ENCODE results near the gene BMAL1.

BMAL1 gene

DNA sequence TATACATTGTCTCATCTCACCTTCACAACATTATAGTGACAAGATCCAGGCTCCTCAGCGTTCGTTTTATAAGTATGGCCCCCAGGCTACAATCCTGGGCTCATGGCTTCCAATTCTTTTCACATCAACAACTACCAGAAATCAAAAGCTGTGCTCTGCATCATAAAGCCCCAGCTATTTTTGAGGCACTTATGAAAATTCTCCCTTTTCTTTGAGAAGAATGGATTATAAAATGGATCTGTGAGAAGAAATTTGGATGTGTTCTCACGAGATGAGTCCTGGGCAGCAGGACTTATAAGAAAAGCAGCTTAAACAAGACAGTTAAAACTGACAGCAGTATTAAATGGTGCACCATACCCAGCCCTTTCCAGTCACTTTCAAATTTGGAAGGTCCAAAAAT, 105.2 kb downstream of the BMAL1 start:
- Histone ChIP-seq H3K4me2 (ENCODE audit: insufficient read depth, low read length) (no peak overlapping the region), H3K27me3 (ENCODE audit: insufficient read depth, low read length, poor library complexity) (no peaks in the 10 kb centered on the region), H3K36me3 (ENCODE audit: insufficient read depth, low read length) (peaks cover 80% of the 10 kb centered on the region), H3K4me1 (ENCODE audit: insufficient read depth, low read length) (no peaks in the 10 kb centered on the region), H3K9ac (ENCODE audit: low read depth, low read length) (no peak overlapping the region), H2AFZ (ENCODE audit: low read depth, low read length) (no peak overlapping the region), H3K4me3 (ENCODE audit: low read depth in 1 of 2, low read length in 2 of 2) (no peak overlapping the region), H3K27ac (ENCODE audit: low read length) (no peak overlapping the region), H3K79me2 (ENCODE audit: insufficient read depth, low read length) (no peaks in the 10 kb centered on the region), H3K9me3 (ENCODE audit: insufficient read depth, low read length, severe bottlenecking) (no peaks in the 10 kb centered on the region), H4K20me1 (ENCODE audit: insufficient read depth, low read length) (no peaks in the 10 kb centered on the region)
- TF ChIP-seq, protein P1, sequence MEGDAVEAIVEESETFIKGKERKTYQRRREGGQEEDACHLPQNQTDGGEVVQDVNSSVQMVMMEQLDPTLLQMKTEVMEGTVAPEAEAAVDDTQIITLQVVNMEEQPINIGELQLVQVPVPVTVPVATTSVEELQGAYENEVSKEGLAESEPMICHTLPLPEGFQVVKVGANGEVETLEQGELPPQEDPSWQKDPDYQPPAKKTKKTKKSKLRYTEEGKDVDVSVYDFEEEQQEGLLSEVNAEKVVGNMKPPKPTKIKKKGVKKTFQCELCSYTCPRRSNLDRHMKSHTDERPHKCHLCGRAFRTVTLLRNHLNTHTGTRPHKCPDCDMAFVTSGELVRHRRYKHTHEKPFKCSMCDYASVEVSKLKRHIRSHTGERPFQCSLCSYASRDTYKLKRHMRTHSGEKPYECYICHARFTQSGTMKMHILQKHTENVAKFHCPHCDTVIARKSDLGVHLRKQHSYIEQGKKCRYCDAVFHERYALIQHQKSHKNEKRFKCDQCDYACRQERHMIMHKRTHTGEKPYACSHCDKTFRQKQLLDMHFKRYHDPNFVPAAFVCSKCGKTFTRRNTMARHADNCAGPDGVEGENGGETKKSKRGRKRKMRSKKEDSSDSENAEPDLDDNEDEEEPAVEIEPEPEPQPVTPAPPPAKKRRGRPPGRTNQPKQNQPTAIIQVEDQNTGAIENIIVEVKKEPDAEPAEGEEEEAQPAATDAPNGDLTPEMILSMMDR (IDR thresholded peaks at IDR 0.05; ENCODE audit: borderline replicate concordance, extremely low read depth, low read length, poor library complexity, severe bottlenecking) = no peak
- no peak for TF ChIP-seq EZH2 (IDR thresholded peaks at IDR 0.05; ENCODE audit: borderline replicate concordance, low read depth, low read length, severe bottlenecking)
- ATAC-seq (ENCODE audit: insufficient read depth, low read depth) = no peak
- no peak for DNase-seq

DNA sequence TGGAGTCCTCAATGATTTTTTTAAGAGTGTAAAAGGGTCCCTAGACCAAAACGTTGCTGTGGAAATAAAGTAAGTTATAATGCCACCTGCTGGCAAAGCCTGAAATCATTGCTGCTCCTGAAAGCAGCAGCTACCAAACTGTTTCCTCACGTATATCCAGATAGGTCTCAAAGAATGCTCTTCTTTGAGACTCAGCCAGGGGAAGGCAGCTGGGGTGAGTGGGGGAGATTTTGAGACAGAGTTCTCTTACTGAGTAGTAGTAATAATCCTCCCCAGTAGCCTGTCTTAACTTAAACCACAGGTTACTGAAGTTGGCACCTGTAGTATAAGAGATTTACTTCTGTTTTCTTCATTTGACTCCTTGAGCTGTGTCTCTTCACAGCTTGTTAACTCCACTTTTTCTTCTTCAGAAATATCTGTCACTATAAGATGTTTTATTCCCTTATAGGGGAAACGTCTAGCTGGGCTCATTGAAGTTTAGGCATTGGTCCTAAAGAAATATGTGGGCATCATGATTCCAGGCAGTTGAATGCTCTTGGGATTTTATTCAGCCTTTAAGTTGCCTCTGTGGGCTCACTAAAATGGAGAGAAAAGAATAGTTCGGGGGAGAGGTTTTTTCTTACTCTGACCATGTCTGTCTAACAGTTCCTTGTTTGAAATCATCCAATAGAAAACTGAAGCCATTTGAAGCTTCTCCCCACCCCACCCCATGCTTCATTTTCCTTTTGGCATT, 107.5 kb downstream of the BMAL1 start:
- no peaks in the 10 kb centered on the region for H3K9me3 ChIP-seq (ENCODE audit: insufficient read depth, low read length, severe bottlenecking)
- no peaks in the 10 kb centered on the region for H3K79me2 ChIP-seq (ENCODE audit: insufficient read depth, low read length)
- H4K20me1 ChIP-seq (ENCODE audit: insufficient read depth, low read length) = no peaks in the 10 kb centered on the region
- ATAC-seq (ENCODE audit: insufficient read depth, low read depth) = peak; percentile 81
- no peak overlapping the region for H3K4me3 ChIP-seq (ENCODE audit: low read depth in 1 of 2, low read length in 2 of 2)
- peaks cover 81% of the 10 kb centered on the region for H3K36me3 ChIP-seq (ENCODE audit: insufficient read depth, low read length)
- TF ChIP-seq, protein P1 (IDR thresholded peaks at IDR 0.05; ENCODE audit: borderline replicate concordance, extremely low read depth, low read length, poor library complexity, severe bottlenecking) = peak; percentile 80
- TF ChIP-seq EZH2 (IDR thresholded peaks at IDR 0.05; ENCODE audit: borderline replicate concordance, low read depth, low read length, severe bottlenecking) = no peak
- H3K4me1 ChIP-seq (ENCODE audit: insufficient read depth, low read length) = no peaks in the 10 kb centered on the region
- H2AFZ ChIP-seq (ENCODE audit: low read depth, low read length) = no peak overlapping the region
- H3K4me2 ChIP-seq (ENCODE audit: insufficient read depth, low read length) = no peak overlapping the region
- no peak overlapping the region for H3K9ac ChIP-seq (ENCODE audit: low read depth, low read length)
- H3K27me3 ChIP-seq (ENCODE audit: insufficient read depth, low read length, poor library complexity) = no peaks in the 10 kb centered on the region
- DNase-seq = peak; percentile 51
- H3K27ac ChIP-seq (ENCODE audit: low read length) = no peak overlapping the region

DNA sequence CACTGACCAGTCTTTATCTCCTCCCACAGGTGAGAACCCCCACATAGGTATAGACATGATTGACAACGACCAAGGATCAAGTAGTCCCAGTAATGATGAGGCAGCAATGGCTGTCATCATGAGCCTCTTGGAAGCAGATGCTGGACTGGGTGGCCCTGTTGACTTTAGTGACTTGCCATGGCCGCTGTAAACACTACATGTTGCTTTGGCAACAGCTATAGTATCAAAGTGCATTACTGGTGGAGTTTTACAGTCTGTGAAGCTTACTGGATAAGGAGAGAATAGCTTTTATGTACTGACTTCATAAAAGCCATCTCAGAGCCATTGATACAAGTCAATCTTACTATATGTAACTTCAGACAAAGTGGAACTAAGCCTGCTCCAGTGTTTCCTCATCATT, 109.0 kb downstream of the BMAL1 start:
- Histone ChIP-seq H3K4me2 (ENCODE audit: insufficient read depth, low read length) (no peak overlapping the region), H3K27ac (ENCODE audit: low read length) (no peak overlapping the region), H3K4me3 (ENCODE audit: low read depth in 1 of 2, low read length in 2 of 2) (no peak overlapping the region), H3K79me2 (ENCODE audit: insufficient read depth, low read length) (no peaks in the 10 kb centered on the region), H3K27me3 (ENCODE audit: insufficient read depth, low read length, poor library complexity) (no peaks in the 10 kb centered on the region), H3K4me1 (ENCODE audit: insufficient read depth, low read length) (no peaks in the 10 kb centered on the region), H4K20me1 (ENCODE audit: insufficient read depth, low read length) (no peaks in the 10 kb centered on the region), H3K9ac (ENCODE audit: low read depth, low read length) (no peak overlapping the region), H3K36me3 (ENCODE audit: insufficient read depth, low read length) (peaks cover 76% of the 10 kb centered on the region), H3K9me3 (ENCODE audit: insufficient read depth, low read length, severe bottlenecking) (no peaks in the 10 kb centered on the region), H2AFZ (ENCODE audit: low read depth, low read length) (no peak overlapping the region)
- TF ChIP-seq EZH2 (IDR thresholded peaks at IDR 0.05; ENCODE audit: borderline replicate concordance, low read depth, low read length, severe bottlenecking) = no peak
- TF ChIP-seq, protein P1 (IDR thresholded peaks at IDR 0.05; ENCODE audit: borderline replicate concordance, extremely low read depth, low read length, poor library complexity, severe bottlenecking) = no peak
- ATAC-seq (ENCODE audit: insufficient read depth, low read depth) (no peak), DNase-seq (no peak)

All from DND-41 (cell line).